Thymus (tissue), 11 donors: ENCODE results near the gene TVP23C. TPM values are rescaled to one million over a fixed set of nuclear protein-coding genes. Genes with fewer than 3 reads are reported as not detected.
A peak's percentile ranks its signal among the peaks of the same experiment; 100 is the strongest.

ENCODE experiments used
- DNase-seq, 9 donors: peaks; one replicate each; pipeline ENCODE4 v3.0.0-alpha.2; 2013; ENCODE audit warnings: low spot score in 9 of 9, low read depth in 6 of 9, missing footprints in 1 of 9
- H3K27ac ChIP-seq, 2 donors: one replicate each; pipeline ENCODE4 v1.5.1; 2013; ENCODE audit warnings: control low read depth in 1 of 2, low read depth in 1 of 2, low read length in 1 of 2, mild to moderate bottlenecking in 1 of 2, moderate library complexity in 1 of 2
- H3K27me3 ChIP-seq, 2 donors: one replicate each; pipeline ENCODE4 v1.5.1; 2013; ENCODE audit warnings: low read length in 1 of 2; ENCODE audit not compliant: control insufficient read depth in 2 of 2, insufficient read depth in 1 of 2
- H3K36me3 ChIP-seq, 2 donors: one replicate each; pipeline ENCODE4 v1.5.1; 2013; ENCODE audit warnings: low read length in 1 of 2, mild to moderate bottlenecking in 1 of 2, moderate library complexity in 1 of 2; ENCODE audit not compliant: control insufficient read depth in 2 of 2, insufficient read depth in 2 of 2
- H3K4me1 ChIP-seq, 2 donors: one replicate each; pipeline ENCODE4 v1.5.1; 2013; ENCODE audit warnings: low read length in 2 of 2; ENCODE audit not compliant: control insufficient read depth in 2 of 2, insufficient read depth in 2 of 2
- H3K4me3 ChIP-seq, 2 donors: one replicate each; pipeline ENCODE4 v1.5.1; 2013; ENCODE audit warnings: low read length in 2 of 2, control low read depth in 1 of 2, mild to moderate bottlenecking in 1 of 2
- H3K9me3 ChIP-seq, 2 donors: one replicate each; pipeline ENCODE4 v1.5.1; 2013; ENCODE audit warnings: low read length in 1 of 2, mild to moderate bottlenecking in 1 of 2; ENCODE audit not compliant: control insufficient read depth in 2 of 2, insufficient read depth in 1 of 2
- WGBS: extraction: QIAGEN DNeasy Blood & Tissue Kit; methylation state at CpG from one replicate; pipeline ENCODE4 v1.1.7; 2013; 5-methylcytosine and 5-hydroxymethylcytosine counted together
- polyA plus RNA-seq: library from polyadenylated mRNA; stranded (reverse); fragments of 200-250 nt; gene quantifications from one replicate; pipeline ENCODE4 v1.2.3, GENCODE V29; 2013
- total RNA-seq: library from RNA; stranded (reverse); fragments of 120-200 nt; gene quantifications from one replicate; pipeline ENCODE4 v1.2.4, GENCODE V29; 2013
- donor health status: healthy.

TVP23C gene
- total and polyA plus RNA-seq, 2 donors, result 5.9 to 8.4 TPM

DNA sequence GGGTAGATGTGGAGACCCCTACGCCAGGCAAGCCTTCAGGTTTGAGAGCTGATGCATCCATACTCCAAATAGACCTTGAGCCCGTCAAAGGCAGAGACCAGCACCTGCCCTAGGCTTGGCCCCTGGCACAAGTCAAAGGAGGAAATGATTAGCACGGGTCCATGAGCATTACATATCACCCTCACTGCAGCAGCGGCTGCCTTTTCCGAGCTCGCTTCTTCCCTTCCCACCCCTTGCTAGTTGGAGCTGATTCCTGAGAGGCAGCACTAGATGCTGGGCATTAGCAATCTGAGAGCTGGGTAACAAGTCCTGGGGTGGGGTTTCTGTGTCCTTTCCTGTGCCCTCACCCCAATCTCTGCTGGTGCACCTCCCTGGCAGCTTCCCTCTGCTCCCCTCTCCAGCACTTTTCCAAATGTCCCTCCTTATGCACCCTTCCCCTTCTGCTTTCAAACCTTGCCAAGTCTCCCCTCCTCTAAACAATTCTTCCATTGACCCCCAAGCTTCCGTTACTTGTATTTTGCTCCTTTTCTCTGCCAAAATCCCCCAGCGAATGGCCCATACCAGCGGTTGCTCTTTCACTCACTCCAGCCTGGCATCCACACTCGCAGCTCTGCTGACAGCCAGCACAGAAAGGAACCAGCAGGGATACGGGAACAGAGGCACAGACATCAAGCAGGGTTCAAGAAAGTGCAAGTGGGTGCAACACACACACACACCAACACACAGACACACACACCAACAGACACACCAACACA, 98.9 kb downstream of the TVP23C start:
- 96% methylated on average over 11 of the region's 11 CpGs for WGBS
- H3K4me1 ChIP-seq, result peaks cover 0 to 3% of the 10 kb centered on the region in 2 donors
- DNase-seq, result no peak
- H3K27ac ChIP-seq, result no peak overlapping the region
- no peaks in the 10 kb centered on the region for H3K27me3 ChIP-seq
- H3K36me3 ChIP-seq, result no peaks in the 10 kb centered on the region
- H3K9me3 ChIP-seq, result no peaks in the 10 kb centered on the region
- H3K4me3 ChIP-seq, result no peak overlapping the region

DNA sequence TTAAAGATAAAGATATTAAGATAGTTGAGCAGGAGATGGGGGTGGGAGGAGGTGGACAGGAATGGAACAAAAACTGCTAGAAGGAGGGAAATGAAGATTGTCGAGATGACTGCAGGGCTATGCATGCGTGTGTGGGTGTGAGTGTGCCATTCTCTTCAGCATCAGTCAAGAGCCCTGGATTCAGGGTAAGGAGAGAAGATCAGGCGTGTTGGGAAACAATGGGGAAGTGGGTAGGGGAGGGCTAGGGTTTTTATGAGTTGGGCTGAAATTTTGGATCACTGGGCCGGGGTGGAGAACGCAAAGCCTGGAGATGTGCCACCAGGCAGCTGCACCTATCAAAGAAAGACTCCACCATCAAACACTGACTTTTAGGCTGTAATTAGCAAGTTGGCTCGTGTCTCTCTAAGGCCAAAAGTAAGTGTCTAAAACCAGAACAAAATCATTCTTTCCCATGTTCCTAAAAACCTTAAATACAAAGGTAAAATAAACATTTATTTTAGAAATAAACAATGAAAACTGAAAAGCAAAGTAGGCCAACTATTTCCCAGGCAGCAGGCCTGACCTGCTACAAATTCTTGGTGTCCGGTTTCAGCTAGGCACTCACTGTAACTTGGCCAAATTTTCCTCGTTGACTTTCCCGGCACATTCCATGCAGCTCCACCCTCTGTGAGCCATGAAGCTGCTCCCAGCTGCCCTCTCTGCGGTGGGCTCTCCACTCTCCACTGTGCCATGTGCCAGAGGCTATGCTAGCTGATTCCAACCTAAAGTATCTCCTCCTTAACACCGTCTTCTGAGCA, 100.1 kb downstream of the TVP23C start:
- H3K4me1 ChIP-seq, result peaks cover 0 to 3% of the 10 kb centered on the region in 2 donors
- 96% methylated on average over 11 of the region's 11 CpGs for WGBS
- no peaks in the 10 kb centered on the region for H3K36me3 ChIP-seq
- no peaks in the 10 kb centered on the region for H3K9me3 ChIP-seq
- DNase-seq, result no peak
- no peak overlapping the region for H3K4me3 ChIP-seq
- H3K27ac ChIP-seq, result no peak overlapping the region
- H3K27me3 ChIP-seq, result no peaks in the 10 kb centered on the region

DNA sequence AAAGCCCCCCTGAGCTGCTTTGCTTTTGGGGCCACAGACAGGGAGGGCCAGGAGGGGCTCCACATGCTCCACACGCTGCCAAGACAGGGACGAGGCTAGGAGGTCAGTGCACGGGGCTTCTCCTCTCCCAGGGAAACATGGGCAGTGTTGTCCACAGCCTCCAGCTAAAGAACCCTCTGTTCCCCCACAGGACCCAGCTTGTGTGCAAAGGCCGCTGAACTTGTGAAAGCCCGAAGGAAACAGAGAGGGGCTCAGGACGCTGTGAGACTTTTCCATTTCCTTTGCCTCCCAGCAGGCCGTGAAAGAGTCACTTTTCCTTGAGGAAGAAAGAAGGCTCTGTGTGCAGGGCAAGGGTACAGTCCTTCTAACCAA, 105.6 kb downstream of the TVP23C start:
- no peaks in the 10 kb centered on the region for H3K36me3 ChIP-seq
- 95% methylated on average over 7 of the region's 7 CpGs for WGBS
- DNase-seq, result no peak
- peaks cover 2 to 3% of the 10 kb centered on the region in 2 donors for H3K9me3 ChIP-seq
- peaks cover 0 to 11% of the 10 kb centered on the region in 2 donors for H3K4me1 ChIP-seq
- H3K4me3 ChIP-seq, result no peak overlapping the region
- peak overlapping the region; percentile 62 to 64 for H3K27ac ChIP-seq
- no peaks in the 10 kb centered on the region for H3K27me3 ChIP-seq

DNA sequence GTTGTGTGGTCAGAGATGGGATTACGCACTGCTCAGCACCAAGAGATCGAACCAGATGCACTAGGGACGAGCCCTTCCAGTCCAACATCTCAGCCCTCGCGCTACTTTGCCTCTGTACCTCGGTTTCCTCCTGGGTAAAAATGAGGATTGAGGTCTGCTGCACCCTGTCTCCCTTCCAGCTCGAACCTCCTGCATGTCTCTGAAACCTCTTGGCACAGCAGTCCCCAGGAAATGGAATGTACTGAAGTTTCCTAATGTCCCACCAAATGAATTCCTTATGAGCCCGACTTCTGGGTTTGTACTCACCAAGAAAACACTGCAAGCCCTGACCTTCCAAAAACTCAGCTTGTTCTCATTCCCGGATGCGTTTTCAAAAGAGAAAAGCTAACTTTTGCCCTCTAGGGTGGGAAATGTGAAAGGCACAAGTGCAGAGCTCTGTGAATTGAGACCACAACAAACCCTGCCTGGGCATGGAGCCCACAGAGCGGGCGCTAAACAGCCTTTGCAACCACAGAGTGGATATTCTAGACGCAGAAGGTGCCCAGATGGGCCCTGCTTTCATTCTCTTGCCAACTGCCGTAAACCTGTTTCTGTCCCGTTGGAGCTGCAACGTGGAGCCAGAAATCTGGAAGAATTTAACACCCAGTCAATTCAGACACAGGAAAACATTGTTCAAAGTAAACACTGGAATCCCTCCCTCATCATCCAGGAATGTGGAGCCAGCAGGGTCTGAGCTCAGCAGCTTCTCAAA, 106.1 kb downstream of the TVP23C start:
- H3K36me3 ChIP-seq, result no peaks in the 10 kb centered on the region
- H3K9me3 ChIP-seq, result peaks cover 2 to 3% of the 10 kb centered on the region in 2 donors
- H3K4me3 ChIP-seq, result no peak overlapping the region
- no peaks in the 10 kb centered on the region for H3K27me3 ChIP-seq
- peak overlapping the region in 1 of 2 donors; percentile 64 for H3K27ac ChIP-seq
- 70% methylated on average over 16 of the region's 16 CpGs for whole genome bisulfite sequencing
- DNase-seq, result peak in 1 of 9 donors; percentile 22
- H3K4me1 ChIP-seq, result peaks cover 0 to 11% of the 10 kb centered on the region in 2 donors

DNA sequence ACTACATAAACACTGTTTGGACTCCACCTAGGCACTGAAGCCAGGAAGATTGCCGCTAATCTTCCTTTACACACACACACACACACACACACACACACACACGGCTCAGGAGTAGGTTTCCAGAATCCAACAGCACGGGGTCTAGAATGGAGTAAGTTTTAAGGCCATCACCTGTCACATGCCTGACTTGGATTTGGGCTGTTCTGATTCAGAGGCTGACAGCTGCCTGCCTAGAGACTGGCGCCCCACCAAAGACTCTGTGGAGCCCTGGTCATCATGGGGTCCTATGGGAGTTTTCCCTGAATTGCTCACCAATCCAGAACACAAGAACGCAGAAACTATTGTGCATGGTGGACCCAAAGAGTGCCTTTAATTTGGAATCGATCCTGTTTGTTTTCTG, 106.8 kb downstream of the TVP23C start:
- Histone ChIP-seq H3K27me3 (no peaks in the 10 kb centered on the region), H3K27ac (peak overlapping the region in 1 of 2 donors; percentile 64), H3K4me3 (no peak overlapping the region), H3K9me3 (peaks cover 2 to 3% of the 10 kb centered on the region in 2 donors), H3K4me1 (peaks cover 0 to 11% of the 10 kb centered on the region in 2 donors), H3K36me3 (no peaks in the 10 kb centered on the region)
- WGBS, result 92% methylated on average over 6 of the region's 6 CpGs
- no peak for DNase-seq

DNA sequence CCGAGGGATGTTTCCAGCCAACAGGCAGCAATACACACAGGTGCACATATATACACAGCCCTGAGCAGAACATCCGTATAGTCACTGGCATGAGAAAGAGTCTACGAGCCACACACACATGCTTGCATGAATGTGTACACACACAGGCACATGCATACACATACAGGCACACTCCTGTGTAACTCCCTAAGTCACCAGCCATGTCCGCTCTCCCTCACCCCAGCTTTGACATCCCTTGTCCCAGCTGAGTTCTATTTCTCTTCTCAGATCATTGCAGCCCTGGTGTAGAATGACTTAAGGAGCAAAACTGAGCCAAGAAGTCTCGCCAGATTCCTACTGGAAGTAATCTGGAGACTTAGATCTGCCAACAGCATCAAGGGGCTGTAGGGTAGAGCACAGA, 108.9 kb downstream of the TVP23C start:
- WGBS, result 98% methylated on average over 5 of the region's 5 CpGs
- no peak overlapping the region for H3K27ac ChIP-seq
- peaks cover 2 to 3% of the 10 kb centered on the region in 2 donors for H3K9me3 ChIP-seq
- H3K36me3 ChIP-seq, result no peaks in the 10 kb centered on the region
- DNase-seq, result no peak
- no peak overlapping the region for H3K4me3 ChIP-seq
- H3K27me3 ChIP-seq, result no peaks in the 10 kb centered on the region
- H3K4me1 ChIP-seq, result peaks cover 0 to 11% of the 10 kb centered on the region in 2 donors

DNA sequence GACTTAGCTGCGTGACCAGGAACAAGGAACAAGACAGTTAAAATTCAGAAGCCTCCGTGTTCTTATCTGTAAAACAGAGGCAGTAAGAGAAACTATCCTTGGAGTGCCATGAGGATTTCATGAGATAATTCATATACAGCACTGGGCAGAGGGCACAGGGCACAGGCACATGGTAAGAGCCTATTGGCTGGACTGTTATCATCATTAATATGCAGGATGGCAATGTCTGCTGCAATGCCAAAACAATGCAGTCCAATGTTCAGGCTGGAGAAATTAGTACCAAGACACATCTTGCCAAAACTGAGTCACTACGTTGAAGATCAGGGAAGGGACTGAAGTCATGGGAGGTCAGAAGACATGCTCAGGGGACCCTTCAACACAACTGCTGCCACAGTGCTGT, 109.5 kb downstream of the TVP23C start:
- H3K27ac ChIP-seq, result no peak overlapping the region

DNA sequence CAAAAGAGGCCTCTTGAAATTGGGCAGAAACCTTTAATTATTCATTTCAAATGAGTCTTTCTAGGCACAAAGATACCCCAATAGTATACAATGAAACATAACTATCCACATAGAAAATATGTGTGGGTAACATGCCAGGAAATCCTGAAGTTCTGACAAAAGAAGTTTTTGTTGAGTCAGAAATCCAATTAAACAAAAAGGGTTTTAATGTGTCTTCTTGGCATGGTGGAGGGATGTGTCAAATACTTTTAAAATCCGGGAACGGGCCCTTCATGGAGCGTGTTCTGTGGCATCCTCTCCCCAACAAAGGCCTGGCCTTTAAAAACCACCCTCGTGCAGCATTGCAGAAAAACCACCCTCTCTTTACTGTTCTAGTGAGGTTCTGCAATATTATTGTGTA, 110.0 kb downstream of the TVP23C start:
- Histone ChIP-seq H3K9me3 (peaks cover 2 to 3% of the 10 kb centered on the region in 2 donors), H3K4me3 (no peak overlapping the region), H3K36me3 (no peaks in the 10 kb centered on the region), H3K27me3 (no peaks in the 10 kb centered on the region), H3K4me1 (peaks cover 0 to 11% of the 10 kb centered on the region in 2 donors), H3K27ac (no peak overlapping the region)
- DNase-seq, result no peak
- 94% methylated on average over 4 of the region's 4 CpGs for WGBS

More for the DNA sequence above, 109.5 kb downstream of the TVP23C start:
- no peaks in the 10 kb centered on the region for H3K36me3 ChIP-seq
- H3K27me3 ChIP-seq, result no peaks in the 10 kb centered on the region
- peaks cover 0 to 11% of the 10 kb centered on the region in 2 donors for H3K4me1 ChIP-seq
- no peak for DNase-seq
- peaks cover 2 to 3% of the 10 kb centered on the region in 2 donors for H3K9me3 ChIP-seq
- H3K4me3 ChIP-seq, result no peak overlapping the region
- 97% methylated on average over 3 of the region's 3 CpGs for WGBS
